IPS-18a (cell line): Measurements from ENCODE around the gene GRAMD4.
A peak's percentile ranks its signal among the peaks of the same experiment; 100 is the strongest.

Experiments
- H3K27ac ChIP-seq: one replicate; pipeline ENCODE4 v1.5.1; 2013; ENCODE audit warnings: low read length
- H3K27me3 ChIP-seq: one replicate; pipeline ENCODE4 v1.6.1; 2013; ENCODE audit warnings: mild to moderate bottlenecking, low read length; ENCODE audit not compliant: control insufficient read depth, insufficient read depth
- H3K36me3 ChIP-seq: one replicate; pipeline ENCODE4 v1.6.1; 2013; ENCODE audit warnings: low read depth, low read length; ENCODE audit not compliant: control insufficient read depth
- H3K4me1 ChIP-seq: one replicate; pipeline ENCODE4 v1.6.1; 2013; ENCODE audit warnings: low read depth, low read length; ENCODE audit not compliant: control insufficient read depth
- H3K4me3 ChIP-seq: one replicate; pipeline ENCODE4 v1.5.1; 2013; ENCODE audit warnings: low read length
- H3K9ac ChIP-seq: one replicate; pipeline ENCODE4 v1.6.1; 2013; ENCODE audit warnings: mild to moderate bottlenecking, low read length, moderate library complexity
- H3K9me3 ChIP-seq: one replicate; pipeline ENCODE4 v1.6.1; 2013; ENCODE audit warnings: low read depth, low read length; ENCODE audit not compliant: control insufficient read depth

The GRAMD4 gene, protein sequence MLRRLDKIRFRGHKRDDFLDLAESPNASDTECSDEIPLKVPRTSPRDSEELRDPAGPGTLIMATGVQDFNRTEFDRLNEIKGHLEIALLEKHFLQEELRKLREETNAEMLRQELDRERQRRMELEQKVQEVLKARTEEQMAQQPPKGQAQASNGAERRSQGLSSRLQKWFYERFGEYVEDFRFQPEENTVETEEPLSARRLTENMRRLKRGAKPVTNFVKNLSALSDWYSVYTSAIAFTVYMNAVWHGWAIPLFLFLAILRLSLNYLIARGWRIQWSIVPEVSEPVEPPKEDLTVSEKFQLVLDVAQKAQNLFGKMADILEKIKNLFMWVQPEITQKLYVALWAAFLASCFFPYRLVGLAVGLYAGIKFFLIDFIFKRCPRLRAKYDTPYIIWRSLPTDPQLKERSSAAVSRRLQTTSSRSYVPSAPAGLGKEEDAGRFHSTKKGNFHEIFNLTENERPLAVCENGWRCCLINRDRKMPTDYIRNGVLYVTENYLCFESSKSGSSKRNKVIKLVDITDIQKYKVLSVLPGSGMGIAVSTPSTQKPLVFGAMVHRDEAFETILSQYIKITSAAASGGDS

DNA sequence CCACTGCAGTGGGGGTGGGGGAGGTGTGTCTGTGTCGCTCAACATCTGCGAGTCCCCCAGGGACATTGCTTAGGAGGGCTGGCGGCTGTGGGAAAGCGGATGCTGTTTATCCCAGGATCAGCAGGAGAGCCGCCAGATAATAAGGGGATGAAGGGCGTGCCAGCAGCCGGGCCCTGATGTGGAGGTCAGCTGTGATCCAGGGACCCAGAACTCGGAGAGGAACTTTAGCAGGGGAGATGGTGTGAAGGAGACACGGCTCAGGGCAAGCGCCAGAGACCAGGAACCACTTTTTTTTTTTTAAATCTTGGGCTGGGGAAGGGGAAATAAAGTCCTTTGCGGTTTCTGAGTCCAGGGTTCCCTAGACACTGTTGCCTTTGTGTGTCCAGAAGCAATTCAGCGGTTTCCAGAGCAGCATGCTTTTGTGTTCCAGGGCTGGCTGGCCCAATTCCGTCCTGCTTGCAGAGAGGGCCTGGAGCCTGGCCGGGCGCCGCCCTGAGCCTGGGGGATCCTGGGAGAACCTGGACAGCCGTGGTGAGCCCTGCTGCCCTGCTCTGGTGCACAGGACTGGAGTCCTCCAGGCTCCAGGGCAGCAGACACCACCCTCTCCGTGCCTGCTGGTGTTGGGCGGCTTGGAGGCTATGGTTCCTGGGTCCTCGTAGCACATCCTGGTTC is at the start of gene GRAMD4:
Gene GRAMD4 (plus strand): TSS at position 557 of the 672 bp plus-strand sequence. CDS start 6,414 bp downstream, outside the sequence.
- H3K27me3 ChIP-seq = no peaks in the 10 kb centered on the region
- no peak within 1 kb of the TSS for H3K9ac ChIP-seq
- H3K36me3 ChIP-seq = no peaks in the 10 kb centered on the region
- no peak within 1 kb of the TSS for H3K4me3 ChIP-seq
- H3K4me1 ChIP-seq = no peaks in the 10 kb centered on the region
- no peaks in the 10 kb centered on the region for H3K9me3 ChIP-seq
- H3K27ac ChIP-seq = no peak within 1 kb of the TSS

DNA sequence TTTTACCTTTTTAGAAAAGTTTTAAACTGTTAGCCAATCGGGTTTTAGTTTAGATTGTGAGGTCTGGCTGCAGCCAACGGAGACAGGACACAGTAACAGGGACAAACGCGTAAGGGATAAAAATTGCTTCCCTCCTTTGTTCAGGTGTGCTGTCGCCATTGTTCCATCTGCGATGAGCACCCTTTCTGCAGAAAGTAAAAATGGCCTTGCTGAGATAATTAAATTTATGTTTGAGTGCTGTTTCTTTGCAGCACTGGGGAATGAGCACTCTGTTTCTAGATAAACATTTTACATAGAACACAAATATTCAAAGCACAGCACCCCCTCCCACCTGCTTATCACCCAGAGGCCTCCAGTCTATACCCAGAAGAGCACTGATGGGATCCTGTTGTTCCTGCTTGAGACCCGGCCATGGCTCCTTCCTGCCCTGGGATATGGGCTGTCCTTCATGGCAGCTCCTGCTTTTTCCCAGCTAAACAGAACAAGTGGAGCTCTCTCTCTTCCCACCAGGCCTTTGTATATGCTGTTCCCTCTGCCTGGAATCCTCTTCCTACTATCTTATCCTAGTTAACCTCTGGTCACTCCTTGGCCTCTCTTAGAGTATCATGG is 48.4 kb upstream of the GRAMD4 start:
- Histone ChIP-seq H3K9me3 (no peaks in the 10 kb centered on the region), H3K27ac (no peak overlapping the region), H3K9ac (no peak overlapping the region), H3K36me3 (no peaks in the 10 kb centered on the region), H3K27me3 (peaks cover 4% of the 10 kb centered on the region), H3K4me3 (no peak overlapping the region), H3K4me1 (peaks cover 12% of the 10 kb centered on the region)

DNA sequence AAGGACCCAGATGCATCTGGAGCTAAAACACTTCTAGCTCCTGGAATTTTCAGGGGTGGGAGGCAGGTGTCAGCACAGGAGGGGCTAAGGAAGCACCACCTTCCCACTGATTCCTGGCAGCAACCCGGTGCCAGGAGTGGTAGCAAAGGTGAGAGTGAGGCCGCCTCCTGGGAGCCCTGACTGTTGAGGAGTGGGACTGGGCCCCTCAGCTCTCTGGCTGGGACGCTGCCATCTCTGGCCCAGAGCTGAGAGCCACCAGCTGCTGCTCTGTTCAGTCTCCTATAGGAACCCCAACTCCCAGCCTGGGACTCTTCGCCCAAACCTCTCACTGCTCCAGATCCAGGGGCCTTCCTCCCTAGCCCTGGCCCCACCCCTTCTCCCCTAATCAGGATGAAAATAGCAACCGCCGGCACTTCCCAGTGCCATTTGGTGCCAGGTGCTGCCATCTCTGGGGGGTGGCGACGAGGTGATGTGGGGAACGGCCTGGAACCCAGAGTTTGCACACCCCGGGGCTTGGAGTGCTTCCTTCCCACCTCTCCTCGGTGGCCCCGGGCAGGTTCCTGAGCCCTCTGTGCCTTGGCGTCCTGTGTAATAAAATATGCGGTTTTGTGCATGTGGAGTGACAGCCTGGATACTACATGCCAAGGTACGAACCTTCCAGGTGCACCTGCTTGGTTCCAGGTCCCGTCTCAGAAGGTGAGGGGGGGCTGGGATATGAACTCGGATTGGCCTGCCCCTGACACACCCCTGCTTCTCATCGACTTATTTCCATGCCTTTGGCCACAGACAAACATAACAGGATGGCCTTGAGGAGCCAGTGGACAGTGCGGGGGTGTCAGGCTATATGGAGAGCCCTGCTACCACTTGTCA is 47.0 kb upstream of the GRAMD4 start:
- H3K9me3 ChIP-seq = no peaks in the 10 kb centered on the region
- no peak overlapping the region for H3K27ac ChIP-seq
- H3K36me3 ChIP-seq = no peaks in the 10 kb centered on the region
- H3K9ac ChIP-seq = no peak overlapping the region
- H3K4me3 ChIP-seq = no peak overlapping the region
- peaks cover 15% of the 10 kb centered on the region for H3K4me1 ChIP-seq
- H3K27me3 ChIP-seq = peaks cover 11% of the 10 kb centered on the region

DNA sequence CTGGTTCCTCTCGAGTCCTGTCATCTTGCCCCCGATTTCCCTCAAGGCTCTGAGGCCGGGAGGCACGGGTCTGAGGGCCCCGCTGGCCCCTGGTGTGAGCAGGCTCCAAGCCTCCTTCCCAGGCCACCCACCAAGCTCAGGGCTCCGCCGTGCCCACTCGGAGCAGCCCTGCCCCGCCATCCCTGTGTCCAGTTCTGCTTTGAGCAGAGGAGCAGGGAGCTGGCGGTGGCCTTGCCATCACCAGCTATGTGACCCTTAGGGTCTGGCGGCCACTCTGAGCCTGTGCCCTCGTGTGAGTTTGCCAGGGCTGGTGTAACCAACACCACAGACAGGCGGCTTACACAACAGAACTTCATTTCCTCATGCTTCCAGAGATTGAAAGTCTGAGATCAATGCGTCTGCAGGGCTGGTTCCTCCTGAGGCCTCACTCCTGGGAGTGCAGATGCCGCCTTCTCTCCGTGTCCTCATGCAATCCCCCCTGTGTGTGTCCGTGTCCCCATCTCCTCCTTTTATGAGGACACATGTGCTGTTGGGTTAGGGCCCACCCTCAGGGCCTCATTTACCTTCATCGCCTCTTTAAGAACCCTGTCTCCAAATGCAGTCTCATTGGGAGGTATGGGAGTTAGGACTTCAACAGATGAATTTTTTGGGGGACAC is 46.3 kb upstream of the GRAMD4 start:
- Histone ChIP-seq H3K9me3 (no peaks in the 10 kb centered on the region), H3K4me1 (peaks cover 15% of the 10 kb centered on the region), H3K27ac (no peak overlapping the region), H3K4me3 (no peak overlapping the region), H3K9ac (no peak overlapping the region), H3K36me3 (no peaks in the 10 kb centered on the region), H3K27me3 (peaks cover 18% of the 10 kb centered on the region)

DNA sequence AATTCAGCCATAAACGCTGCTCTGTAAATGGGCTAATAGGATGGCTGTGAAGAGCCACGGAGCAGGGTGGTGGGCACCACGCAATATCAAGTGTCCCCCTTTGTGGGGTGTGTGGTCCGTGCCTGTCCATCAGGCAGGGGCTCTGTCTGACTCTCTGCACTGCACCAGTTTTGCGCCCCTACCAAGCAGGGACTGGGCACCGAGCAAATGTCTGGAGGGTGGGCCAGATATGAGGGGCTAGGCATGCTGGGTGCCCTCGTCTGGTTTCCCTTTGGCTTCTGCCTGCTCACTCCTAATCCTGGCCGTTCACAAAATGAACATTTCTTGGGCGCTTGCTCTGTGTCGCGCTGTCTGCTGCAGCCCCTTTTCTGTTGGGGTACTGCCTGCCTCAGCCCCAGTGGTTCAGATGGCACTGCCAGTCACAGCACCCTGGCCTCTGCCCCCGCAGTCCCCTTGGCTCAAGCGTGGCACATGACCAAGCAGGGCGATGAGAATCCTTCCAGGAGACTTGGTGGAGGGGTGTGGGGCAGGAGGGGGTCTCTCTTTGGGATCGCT is 45.7 kb upstream of the GRAMD4 start:
- Histone ChIP-seq H3K4me3 (no peak overlapping the region), H3K9ac (no peak overlapping the region), H3K27me3 (peaks cover 18% of the 10 kb centered on the region)

DNA sequence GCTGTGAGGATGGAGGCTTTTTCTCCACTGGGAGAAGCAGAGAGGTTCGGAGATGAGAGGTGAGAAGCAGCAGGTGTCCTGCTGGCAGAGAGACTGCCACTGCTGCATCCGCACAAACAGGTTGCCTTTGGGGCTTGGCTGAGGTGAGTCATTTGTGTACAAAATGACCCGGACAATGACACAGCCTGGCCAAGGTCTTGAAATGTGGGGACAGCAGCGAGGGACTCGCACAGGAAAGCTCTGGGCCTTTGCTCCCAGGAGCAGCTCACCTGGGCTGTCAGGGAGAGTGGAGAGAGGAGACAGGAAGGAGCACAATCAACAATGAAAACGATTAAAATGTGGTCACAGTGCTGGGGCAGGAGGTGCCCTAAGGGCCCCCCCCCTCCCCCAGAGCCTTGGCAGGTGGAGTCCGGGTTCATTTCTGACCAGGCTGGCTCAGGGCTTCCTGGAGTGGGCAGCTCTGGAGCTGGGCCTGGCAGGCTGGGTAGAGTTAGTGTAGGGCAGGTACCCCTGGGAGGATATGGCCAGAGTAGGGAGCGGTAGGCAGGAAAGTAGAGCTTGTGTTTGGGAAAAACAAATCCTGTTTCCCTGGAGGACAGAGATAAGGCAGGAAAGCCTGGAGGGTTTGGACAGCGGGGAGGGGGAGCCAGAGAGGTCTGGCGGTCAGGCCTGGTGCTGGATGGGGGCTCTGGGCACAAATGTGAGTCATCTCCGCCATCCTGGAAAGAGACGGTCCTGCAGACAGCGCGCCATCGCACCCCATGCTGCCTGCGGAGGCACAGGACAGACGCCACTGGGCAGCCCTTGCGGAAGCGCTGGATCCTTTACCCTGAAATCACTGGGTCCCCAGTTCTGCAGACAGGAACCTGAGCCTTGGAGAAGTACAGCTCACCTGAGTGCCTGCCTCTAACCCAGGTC is 44.9 kb upstream of the GRAMD4 start:
- Histone ChIP-seq H3K27ac (no peak overlapping the region), H3K9ac (no peak overlapping the region)

More for the DNA sequence above, 45.7 kb upstream of the GRAMD4 start:
- H3K9me3 ChIP-seq = no peaks in the 10 kb centered on the region
- H3K27ac ChIP-seq = no peak overlapping the region
- H3K4me1 ChIP-seq = peaks cover 15% of the 10 kb centered on the region
- no peaks in the 10 kb centered on the region for H3K36me3 ChIP-seq

DNA sequence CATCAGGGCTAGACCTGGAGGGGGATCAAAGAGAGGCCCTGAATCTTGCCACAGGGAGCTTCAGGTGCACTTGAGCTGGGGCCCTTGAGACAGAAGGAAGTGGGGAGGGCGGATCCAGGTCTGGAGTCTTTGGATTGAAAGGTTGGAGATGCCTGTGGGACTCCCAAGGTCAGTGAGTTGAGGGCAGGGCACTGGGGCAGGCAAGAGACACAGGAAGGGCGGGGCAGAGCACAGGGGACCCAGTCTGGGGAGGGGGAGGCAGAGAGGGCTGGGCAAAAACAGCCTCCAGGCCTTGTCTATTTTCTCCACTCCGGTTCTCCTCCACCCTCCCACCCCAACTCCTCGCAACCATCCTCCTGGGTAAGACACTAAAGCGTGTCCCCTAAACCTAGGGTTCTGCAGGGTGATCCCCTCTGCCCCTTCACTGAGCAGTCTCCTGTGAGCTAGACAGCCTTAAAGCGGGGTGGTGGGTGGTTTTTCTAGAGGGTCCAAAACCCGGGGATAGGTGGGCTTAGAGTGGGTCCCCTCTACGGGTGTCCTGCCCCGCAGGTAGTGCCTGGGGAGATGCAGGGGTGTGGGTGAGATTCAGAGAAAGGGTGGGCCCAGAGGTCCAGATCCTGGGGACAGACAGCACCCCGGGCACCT is 44.2 kb upstream of the GRAMD4 start:
- Histone ChIP-seq H3K4me1 (peaks cover 15% of the 10 kb centered on the region), H3K27ac (no peak overlapping the region), H3K9ac (peak overlapping the region; percentile 39), H3K27me3 (peaks cover 18% of the 10 kb centered on the region), H3K4me3 (peak overlapping the region; percentile 53), H3K36me3 (no peaks in the 10 kb centered on the region), H3K9me3 (no peaks in the 10 kb centered on the region)

More for the DNA sequence above, 44.9 kb upstream of the GRAMD4 start:
- Histone ChIP-seq H3K36me3 (no peaks in the 10 kb centered on the region), H3K9me3 (no peaks in the 10 kb centered on the region), H3K27me3 (peaks cover 18% of the 10 kb centered on the region), H3K4me3 (no peak overlapping the region), H3K4me1 (peaks cover 15% of the 10 kb centered on the region)

DNA sequence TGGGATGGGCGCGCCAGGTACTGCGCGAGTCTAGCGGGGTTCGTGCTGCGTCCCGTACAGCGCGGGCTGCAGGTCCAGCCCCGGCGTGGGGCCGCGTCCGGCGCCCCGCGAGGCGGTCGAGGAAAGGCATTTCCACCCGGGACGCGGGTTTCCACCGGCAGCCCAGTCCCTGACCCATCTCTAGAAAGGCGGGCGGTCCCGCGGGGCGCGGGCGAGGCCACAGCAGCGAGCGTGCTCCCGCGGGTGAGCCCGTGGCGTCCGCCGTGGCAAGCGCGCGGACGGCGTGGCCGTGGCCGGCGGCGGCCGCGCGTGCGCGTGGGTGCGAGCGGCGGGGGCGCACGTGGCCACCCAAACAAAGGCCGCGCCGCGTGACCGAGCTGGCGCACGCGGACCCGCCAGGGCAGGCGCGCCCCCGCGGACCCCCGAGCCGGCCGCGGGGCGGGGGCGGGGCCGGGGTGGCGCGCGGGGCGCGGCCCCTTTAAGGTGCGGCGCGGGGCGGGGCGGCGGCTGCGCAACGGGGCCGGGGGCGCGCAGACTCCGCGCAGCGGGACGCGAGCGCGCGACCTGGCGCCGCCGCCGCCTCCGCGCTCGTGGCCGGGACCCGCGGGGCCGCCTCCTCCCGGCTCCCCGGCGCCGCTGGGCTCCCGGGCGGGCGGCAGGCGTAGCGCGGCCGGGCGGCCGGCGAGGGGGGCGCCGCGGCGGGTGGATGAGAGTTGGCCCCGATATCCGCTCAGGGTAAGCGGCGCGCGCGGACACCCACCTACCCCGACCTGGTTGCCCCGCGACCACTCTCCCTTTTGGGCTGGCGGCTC is 43.4 kb upstream of the GRAMD4 start:
- no peak overlapping the region for H3K27ac ChIP-seq
- H3K4me3 ChIP-seq = peak overlapping the region; percentile 53
- H3K27me3 ChIP-seq = peaks cover 18% of the 10 kb centered on the region
- no peaks in the 10 kb centered on the region for H3K9me3 ChIP-seq
- H3K36me3 ChIP-seq = no peaks in the 10 kb centered on the region
- H3K9ac ChIP-seq = peak overlapping the region; percentile 39
- H3K4me1 ChIP-seq = peaks cover 15% of the 10 kb centered on the region
